Measurements from ENCODE around the gene KCNG3.

GRCh38 chr2:42435628-42436027, 58.2 kb downstream of the KCNG3 start:
- TF ChIP-seq EZH2 (IDR thresholded peaks at IDR 0.05) (no peak), POLR2AphosphoS5 (IDR thresholded peaks at IDR 0.05; ENCODE audit: borderline replicate concordance, low read depth, low read length) (no peak), FOXP2 (optimal IDR thresholded peaks at IDR 0.05; ENCODE audit: control extremely low read depth, extremely low read length, insufficient read depth) (no peak)

Data from SK-N-MC (cell line).